Mesendoderm (in vitro differentiated cells): ENCODE measurements around the gene ISG20.
A peak's percentile ranks its signal among the peaks of the same experiment; 100 is the strongest.

Experiments used
- DNase-seq: peaks from one replicate; pipeline ENCODE4 v3.0.0; 2013
- H2AK5ac ChIP-seq: 2 replicates; pipeline ENCODE4 v1.6.1; 2013; ENCODE audit warnings: low read length, inconsistent platforms
- H2BK120ac ChIP-seq: 2 replicates; pipeline ENCODE4 v1.6.1; 2013; ENCODE audit warnings: low read depth, mild to moderate bottlenecking, low read length, moderate library complexity, mixed read lengths
- H2BK15ac ChIP-seq: replicated peaks from 2 replicates; pipeline ENCODE4 v1.6.1; 2013; ENCODE audit warnings: low read depth, mild to moderate bottlenecking, moderate library complexity
- H2BK5ac ChIP-seq: 2 replicates; pipeline ENCODE4 v1.6.1; 2013; ENCODE audit warnings: low read length, inconsistent platforms
- H3K18ac ChIP-seq: 2 replicates; pipeline ENCODE4 v1.6.1; 2013; ENCODE audit warnings: mild to moderate bottlenecking, low read length, mixed read lengths
- H3K23ac ChIP-seq: one replicate; pipeline ENCODE4 v1.6.1; 2013; ENCODE audit warnings: low read length
- H3K27ac ChIP-seq: 2 replicates; pipeline ENCODE4 v1.5.1; 2013; ENCODE audit warnings: low read depth, mild to moderate bottlenecking, inconsistent platforms, low read length, moderate library complexity
- H3K27me3 ChIP-seq: 2 replicates; pipeline ENCODE4 v1.6.1; 2013; ENCODE audit warnings: low read length, control low read depth, mild to moderate bottlenecking, inconsistent platforms; ENCODE audit not compliant: insufficient read depth, poor library complexity
- H3K36me3 ChIP-seq: 2 replicates; pipeline ENCODE4 v1.6.1; 2013; ENCODE audit warnings: low read length, inconsistent platforms; ENCODE audit not compliant: control insufficient read depth, insufficient read depth
- H3K4ac ChIP-seq: one replicate; pipeline ENCODE4 v1.6.1; 2013; ENCODE audit warnings: low read depth, mild to moderate bottlenecking, low read length, moderate library complexity
- H3K4me1 ChIP-seq: 2 replicates; pipeline ENCODE4 v1.6.1; 2013; ENCODE audit warnings: low read depth, low read length, inconsistent platforms; ENCODE audit not compliant: control insufficient read depth
- H3K4me2 ChIP-seq: 2 replicates; pipeline ENCODE4 v1.6.1; 2013; ENCODE audit warnings: low read length
- H3K4me3 ChIP-seq: 2 replicates; pipeline ENCODE4 v1.5.1; 2013; ENCODE audit warnings: mild to moderate bottlenecking, low read length
- H3K56ac ChIP-seq: one replicate; pipeline ENCODE4 v1.6.1; 2013; ENCODE audit warnings: low read length
- H3K79me1 ChIP-seq: 2 replicates; pipeline ENCODE4 v1.6.1; 2013; ENCODE audit warnings: low read length, inconsistent platforms
- H3K79me2 ChIP-seq: 2 replicates; pipeline ENCODE4 v1.6.1; 2013; ENCODE audit warnings: mild to moderate bottlenecking, low read length; ENCODE audit not compliant: control insufficient read depth, insufficient read depth
- H3K9ac ChIP-seq: 2 replicates; pipeline ENCODE4 v1.6.1; 2013; ENCODE audit warnings: low read length, inconsistent platforms
- H4K5ac ChIP-seq: one replicate; pipeline ENCODE4 v1.6.1; 2013; ENCODE audit warnings: low read length
- H4K8ac ChIP-seq: one replicate; pipeline ENCODE4 v1.6.1; 2013; ENCODE audit warnings: low read depth, mild to moderate bottlenecking, control low read depth, low read length, moderate library complexity
- whole genome bisulfite sequencing: extraction: QIAGEN DNeasy Blood & Tissue Kit; methylation state at CpG from one replicate; pipeline ENCODE4 v1.1.7; 2013; ENCODE audit warnings: low lambda C conversion rate, missing lambda C conversion rate; ENCODE audit not compliant: insufficient coverage; ENCODE audit errors: extremely low coverage; 5-methylcytosine and 5-hydroxymethylcytosine counted together

The ISG20 gene

DNA sequence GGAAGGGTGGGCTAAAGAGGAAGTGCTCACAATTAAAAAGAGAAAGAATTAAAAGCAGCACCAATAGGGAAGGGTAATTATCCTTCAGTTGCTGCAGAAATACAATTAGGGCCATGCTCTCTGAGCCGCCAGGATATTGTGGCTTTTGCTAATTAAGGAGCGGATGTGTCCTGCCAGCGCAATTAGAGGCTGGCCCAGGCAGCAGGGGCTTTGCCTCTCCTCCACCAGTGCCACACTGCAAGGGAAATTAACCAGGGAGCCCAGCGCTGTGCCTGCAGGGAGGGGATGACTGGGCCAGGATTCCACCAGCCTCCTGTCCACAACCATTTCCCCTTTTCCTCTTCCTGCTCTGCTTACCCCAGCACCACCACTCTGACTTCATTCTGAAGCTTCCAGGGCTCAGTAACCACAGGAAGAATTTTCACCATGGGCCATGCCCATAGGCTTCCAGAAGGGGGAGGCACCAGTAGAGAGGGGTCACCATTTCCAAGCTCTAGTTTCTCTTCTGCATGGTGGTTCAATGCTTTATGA lies 28.1 kb upstream of the ISG20 start:
- no peak overlapping the region for H2BK15ac ChIP-seq
- no peak overlapping the region for H2AK5ac ChIP-seq
- peak overlapping the region; percentile 69 for H3K56ac ChIP-seq
- peak overlapping the region; percentile 25 for H3K18ac ChIP-seq
- H3K4me2 ChIP-seq = no peak overlapping the region
- no peak overlapping the region for H3K23ac ChIP-seq
- no peaks in the 10 kb centered on the region for H3K36me3 ChIP-seq
- H3K9ac ChIP-seq = peak overlapping the region; percentile 7
- H2BK5ac ChIP-seq = peak overlapping the region; percentile 57
- peaks cover 26% of the 10 kb centered on the region for H3K4me1 ChIP-seq
- H3K4ac ChIP-seq = peak overlapping the region; percentile 82
- H3K27ac ChIP-seq = peak overlapping the region; percentile 68
- H4K8ac ChIP-seq = no peak overlapping the region
- no peaks in the 10 kb centered on the region for H3K79me1 ChIP-seq
- peak; percentile 86 for DNase-seq
- H2BK120ac ChIP-seq = no peak overlapping the region
- no peak overlapping the region for H4K5ac ChIP-seq
- no CpG with 5 or more reads among the region's 4 CpGs for WGBS
- no peak overlapping the region for H3K4me3 ChIP-seq
- no peaks in the 10 kb centered on the region for H3K79me2 ChIP-seq
- peaks cover 9% of the 10 kb centered on the region for H3K27me3 ChIP-seq

DNA sequence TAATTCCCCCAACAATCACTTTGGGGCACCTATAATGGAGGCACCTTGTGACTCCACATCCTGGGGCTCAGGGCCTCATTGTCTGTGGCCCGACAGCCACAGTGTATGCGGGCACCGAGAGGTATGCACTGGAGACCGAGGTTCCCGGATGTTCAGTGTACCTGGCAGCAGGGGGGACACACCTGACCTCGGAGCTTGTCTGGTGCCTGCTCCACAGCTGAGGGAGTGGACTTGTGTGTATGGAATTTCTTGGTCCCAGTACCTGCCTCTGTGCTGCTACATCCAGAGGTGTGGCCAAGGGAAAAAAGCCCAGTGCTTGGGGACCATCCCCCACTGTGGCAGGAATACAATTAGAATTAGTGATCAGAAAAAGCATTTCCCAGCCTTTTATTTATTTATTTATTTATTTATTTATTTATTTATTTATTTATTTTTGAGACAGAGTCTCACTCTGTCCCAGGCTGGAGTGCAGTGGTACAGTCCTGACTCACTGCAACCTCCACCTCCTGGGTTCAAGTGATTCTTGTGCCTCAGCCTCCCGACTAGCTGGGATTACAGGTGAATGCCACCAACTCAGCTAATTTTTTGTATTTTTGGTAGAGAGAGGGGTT lies 26.5 kb upstream of the ISG20 start:
- peak overlapping the region; percentile 89 for H2BK5ac ChIP-seq
- no peak overlapping the region for H4K8ac ChIP-seq
- peak overlapping the region; percentile 51 for H3K9ac ChIP-seq
- H3K23ac ChIP-seq = peak overlapping the region; percentile 83
- no peaks in the 10 kb centered on the region for H3K27me3 ChIP-seq
- no peak overlapping the region for H3K4me2 ChIP-seq
- H3K18ac ChIP-seq = peak overlapping the region; percentile 61
- H3K56ac ChIP-seq = peak overlapping the region; percentile 87
- H3K4ac ChIP-seq = peak overlapping the region; percentile 82
- peak overlapping the region; percentile 80 for H3K27ac ChIP-seq
- H3K4me3 ChIP-seq = no peak overlapping the region
- no peaks in the 10 kb centered on the region for H3K79me1 ChIP-seq
- no peaks in the 10 kb centered on the region for H3K36me3 ChIP-seq
- no peak overlapping the region for H2BK15ac ChIP-seq
- no CpG with 5 or more reads among the region's 7 CpGs for WGBS
- no peak for DNase-seq
- peaks cover 26% of the 10 kb centered on the region for H3K4me1 ChIP-seq
- no peak overlapping the region for H2BK120ac ChIP-seq
- no peaks in the 10 kb centered on the region for H3K79me2 ChIP-seq
- peak overlapping the region; percentile 84 for H2AK5ac ChIP-seq
- no peak overlapping the region for H4K5ac ChIP-seq

DNA sequence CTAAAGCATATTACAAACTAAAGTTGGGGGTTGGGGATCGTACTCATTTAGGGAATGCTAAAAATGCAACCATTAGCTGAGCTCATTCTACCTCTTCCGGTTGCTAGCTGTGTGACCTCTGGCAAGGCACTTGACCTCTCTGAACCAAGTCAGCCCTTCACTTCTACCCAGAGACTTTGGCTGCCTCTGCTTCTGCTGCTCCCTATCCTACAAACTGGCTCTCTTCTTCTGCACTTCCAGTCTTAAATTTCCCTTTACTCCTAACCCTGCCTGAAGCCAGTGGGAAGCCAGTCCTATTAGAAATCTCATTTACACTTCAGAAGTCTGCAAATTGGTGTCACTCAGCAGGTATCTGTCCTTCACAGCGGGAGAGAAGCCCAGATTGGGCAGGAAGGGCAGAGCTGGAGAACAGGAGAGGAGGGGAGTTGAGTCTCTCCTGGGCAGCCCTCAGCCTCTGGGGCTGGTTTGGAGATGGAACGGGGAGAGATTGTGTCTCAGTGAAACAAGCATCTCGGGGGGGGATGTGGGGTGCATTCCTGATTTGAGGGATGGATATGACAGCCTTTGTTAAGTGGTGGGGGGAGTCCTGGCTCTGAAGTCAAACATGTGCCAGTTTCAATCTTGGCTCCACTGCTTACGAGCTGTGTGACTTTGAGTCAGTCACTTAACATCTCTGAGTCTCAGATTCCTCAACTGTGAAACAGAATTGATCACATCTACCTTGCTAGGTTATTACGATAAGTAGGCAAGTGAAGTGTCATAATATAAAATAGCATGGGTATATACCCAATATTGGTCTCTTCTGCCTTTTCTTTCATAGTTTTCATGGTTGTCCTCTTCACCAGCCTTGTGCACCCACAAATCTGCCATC lies 25.5 kb upstream of the ISG20 start:
- H2AK5ac ChIP-seq = peak overlapping the region; percentile 1
- H3K4me3 ChIP-seq = no peak overlapping the region
- no peak overlapping the region for H4K5ac ChIP-seq
- H3K23ac ChIP-seq = no peak overlapping the region
- H4K8ac ChIP-seq = no peak overlapping the region
- H3K56ac ChIP-seq = peak overlapping the region; percentile 72
- peak overlapping the region; percentile 27 for H3K9ac ChIP-seq
- H2BK120ac ChIP-seq = peak overlapping the region; percentile 2
- no peaks in the 10 kb centered on the region for H3K79me1 ChIP-seq
- peaks cover 26% of the 10 kb centered on the region for H3K4me1 ChIP-seq
- peak overlapping the region; percentile 80 for H3K27ac ChIP-seq
- no peak overlapping the region for H3K4me2 ChIP-seq
- H2BK15ac ChIP-seq = no peak overlapping the region
- no peaks in the 10 kb centered on the region for H3K79me2 ChIP-seq
- peak overlapping the region; percentile 61 for H3K18ac ChIP-seq
- no CpG with 5 or more reads among the region's 7 CpGs for WGBS
- no peak overlapping the region for H3K4ac ChIP-seq
- peak overlapping the region; percentile 77 for H2BK5ac ChIP-seq
- DNase-seq = peak; percentile 98
- no peaks in the 10 kb centered on the region for H3K27me3 ChIP-seq
- no peaks in the 10 kb centered on the region for H3K36me3 ChIP-seq

GRCh38 chr15:88615303-88616107 lies 23.3 kb upstream of the ISG20 start:
- Histone ChIP-seq H3K4ac (peak overlapping the region; percentile 62), H3K4me2 (no peak overlapping the region), H3K4me1 (peaks cover 21% of the 10 kb centered on the region), H3K79me2 (no peaks in the 10 kb centered on the region), H4K5ac (no peak overlapping the region), H3K36me3 (no peaks in the 10 kb centered on the region), H3K56ac (peak overlapping the region; percentile 38), H3K4me3 (no peak overlapping the region), H3K27me3 (no peaks in the 10 kb centered on the region), H2AK5ac (peak overlapping the region; percentile 56), H3K79me1 (no peaks in the 10 kb centered on the region), H3K23ac (no peak overlapping the region), H4K8ac (no peak overlapping the region), H3K18ac (peak overlapping the region; percentile 44), H3K9ac (peak overlapping the region; percentile 47), H2BK120ac (peak overlapping the region; percentile 15), H2BK5ac (no peak overlapping the region), H2BK15ac (no peak overlapping the region), H3K27ac (no peak overlapping the region)
- no peak for DNase-seq
- no CpG with 5 or more reads among the region's 11 CpGs for WGBS

DNA sequence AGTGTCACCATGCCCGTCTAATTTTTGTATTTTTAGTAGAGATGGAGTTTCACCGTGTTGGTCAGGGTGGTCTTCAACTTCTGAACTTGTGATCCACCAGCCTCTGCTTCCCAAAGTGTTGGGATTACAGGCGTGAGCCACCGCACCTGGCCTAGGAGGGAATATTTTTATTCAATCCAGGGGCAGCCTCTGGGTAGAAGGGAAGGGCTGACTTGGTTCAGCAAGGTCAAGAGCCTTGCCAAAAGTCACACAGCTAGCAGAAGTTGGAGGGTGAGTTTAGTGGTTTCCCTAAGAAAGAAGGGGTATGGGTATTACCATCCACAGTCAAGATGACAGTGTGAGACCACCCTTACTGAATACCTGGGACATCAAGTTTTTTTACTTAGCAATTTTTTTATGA lies 22.6 kb upstream of the ISG20 start:
- WGBS = no CpG with 5 or more reads among the region's 4 CpGs
- no peak overlapping the region for H4K8ac ChIP-seq

More for the DNA sequence above, 22.6 kb upstream of the ISG20 start:
- Histone ChIP-seq H3K9ac (no peak overlapping the region), H3K4me3 (no peak overlapping the region), H3K18ac (no peak overlapping the region), H3K79me1 (no peaks in the 10 kb centered on the region), H2BK120ac (no peak overlapping the region), H4K5ac (no peak overlapping the region), H3K27ac (no peak overlapping the region), H3K56ac (no peak overlapping the region), H3K27me3 (no peaks in the 10 kb centered on the region), H3K23ac (no peak overlapping the region), H2BK5ac (no peak overlapping the region), H3K79me2 (peaks cover under 1% of the 10 kb centered on the region), H2BK15ac (no peak overlapping the region), H3K4ac (no peak overlapping the region), H3K4me1 (peaks cover 19% of the 10 kb centered on the region), H3K4me2 (no peak overlapping the region), H3K36me3 (no peaks in the 10 kb centered on the region), H2AK5ac (no peak overlapping the region)
- no peak for DNase-seq
